Measurements from ENCODE around the gene HIGD1B. TPM values are rescaled to one million over a fixed set of nuclear protein-coding genes. Genes with fewer than 3 reads are reported as not detected.

HIGD1B gene
- total RNA-seq, 4 donors from 2014 or later: 2.8 TPM; not detected in 3

GRCh38 chr17:44881145-44881544 lies 33.5 kb downstream of the HIGD1B start:
- no peak for TF ChIP-seq CTCF (IDR thresholded peaks at IDR 0.05; ENCODE audit: low read depth)

DNA sequence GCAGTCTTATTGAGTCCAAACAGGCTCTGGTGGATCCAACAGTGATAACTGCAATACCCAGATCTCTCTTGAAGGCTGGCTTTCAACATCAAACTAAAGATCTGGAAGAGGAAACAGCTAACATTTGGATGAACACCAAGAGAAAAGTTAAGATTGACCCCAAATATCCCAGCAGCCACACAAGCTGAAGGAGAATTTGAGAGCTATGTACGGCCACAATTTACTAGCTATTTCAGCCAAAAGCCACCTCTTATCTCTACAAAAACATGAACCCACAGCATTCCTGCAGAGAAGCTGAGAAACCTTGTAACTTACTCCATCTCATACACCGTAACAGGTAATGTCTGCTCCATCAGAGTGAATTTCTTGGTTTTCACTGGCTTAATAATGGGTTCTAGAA lies 37.3 kb downstream of the HIGD1B start:
- TF ChIP-seq CTCF (IDR thresholded peaks at IDR 0.05; ENCODE audit: low read depth): no peak

- TF ChIP-seq CTCF (IDR thresholded peaks at IDR 0.05; ENCODE audit: low read depth): no peak
These were observed 39.3 kb downstream of the HIGD1B start for GRCh38 chr17:44887016-44887415.

DNA sequence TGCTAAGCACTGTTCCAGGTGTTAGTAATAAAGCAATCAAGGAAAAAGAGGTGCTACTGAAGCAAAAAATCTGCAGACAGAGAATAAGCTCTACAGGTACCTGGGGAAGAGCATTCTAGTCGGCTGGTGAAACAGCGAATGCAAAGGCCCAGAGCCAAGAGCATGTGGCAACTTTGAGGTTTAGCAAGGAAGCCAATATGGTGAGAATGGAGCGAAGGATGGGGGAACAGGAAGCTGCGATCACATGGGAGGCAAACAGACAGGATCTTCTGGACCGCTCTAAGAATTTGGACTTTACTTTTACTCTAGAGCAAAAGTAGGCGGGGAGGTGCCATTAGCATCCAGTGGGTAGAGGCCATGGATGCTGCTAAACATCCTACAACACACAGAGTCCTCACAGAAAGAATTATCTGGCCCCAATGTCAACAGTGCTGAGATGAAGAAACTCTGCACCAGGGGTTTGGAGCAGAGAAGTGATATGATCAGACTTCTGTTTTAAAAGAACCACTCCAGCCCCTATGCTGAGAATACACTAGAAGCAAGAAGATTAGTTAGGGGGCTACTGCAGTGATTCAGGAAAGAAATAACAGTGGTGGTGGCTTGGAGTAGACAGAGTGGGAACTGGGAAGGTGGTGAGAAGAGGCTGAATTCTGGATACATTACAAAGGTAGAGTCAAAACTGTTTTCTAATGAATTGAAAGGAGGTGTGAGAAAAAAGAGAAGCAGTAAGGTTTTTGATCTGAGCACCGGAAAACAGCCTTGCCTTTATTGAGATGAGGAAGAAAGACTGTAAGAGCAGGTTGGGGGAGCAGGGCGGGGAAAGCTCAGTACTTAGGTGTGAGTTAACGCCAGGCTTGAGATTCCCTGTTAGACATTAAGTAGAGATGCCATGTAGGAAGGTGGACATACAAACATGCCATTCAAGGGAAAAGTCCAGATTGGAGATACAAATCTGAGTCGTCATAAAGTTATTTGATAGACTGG lies 40.6 kb downstream of the HIGD1B start:
- TF ChIP-seq CTCF (IDR thresholded peaks at IDR 0.05; ENCODE audit: low read depth): no peak

DNA sequence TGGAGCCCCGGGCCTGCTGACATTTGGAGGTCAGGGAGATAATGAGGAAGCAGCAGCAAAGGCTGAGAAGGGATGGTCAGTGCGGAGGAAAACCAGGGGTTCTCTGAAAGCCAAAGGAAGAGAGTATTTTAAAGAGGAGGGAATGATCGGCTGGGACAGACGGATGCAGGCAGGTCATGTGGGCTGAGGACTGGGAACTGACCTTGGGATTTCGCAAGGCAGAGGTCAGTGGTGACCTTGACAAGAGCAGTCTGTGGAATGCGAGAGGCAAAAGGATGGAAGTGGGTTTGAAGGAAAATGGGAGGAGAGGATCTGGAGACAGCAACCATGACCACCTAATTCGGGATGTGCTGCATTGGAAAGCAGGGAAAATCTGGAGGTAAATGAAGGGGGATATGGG lies 41.3 kb downstream of the HIGD1B start:
- TF ChIP-seq CTCF (IDR thresholded peaks at IDR 0.05; ENCODE audit: low read depth): no peak

DNA sequence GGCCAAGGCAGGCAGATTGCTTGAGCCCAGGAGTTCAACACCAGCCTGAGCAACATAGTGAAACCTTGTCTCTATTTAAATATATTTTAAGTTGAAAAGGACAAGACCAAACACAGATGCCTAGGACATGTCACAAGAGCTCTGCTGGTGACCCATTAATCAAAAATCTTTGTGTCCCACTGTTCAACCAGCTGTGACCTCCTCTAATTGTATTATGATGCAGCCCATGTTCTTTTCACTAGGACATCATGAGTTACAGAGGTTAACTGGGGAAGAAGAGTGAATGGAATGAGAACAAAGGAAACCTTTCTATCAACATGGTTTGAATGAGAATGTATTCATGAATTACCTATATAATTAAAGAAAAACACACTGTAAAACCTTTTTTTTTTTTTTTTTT lies 44.6 kb downstream of the HIGD1B start:
- no peak for TF ChIP-seq CTCF (IDR thresholded peaks at IDR 0.05; ENCODE audit: low read depth)

- no peak for TF ChIP-seq CTCF (IDR thresholded peaks at IDR 0.05; ENCODE audit: low read depth)
These were observed 47.0 kb downstream of the HIGD1B start for GRCh38 chr17:44894642-44895041.

Measured in subcutaneous adipose tissue (tissue), 4 donors.